ENCODE measurements around the gene SRXN1.

The SRXN1 gene

DNA sequence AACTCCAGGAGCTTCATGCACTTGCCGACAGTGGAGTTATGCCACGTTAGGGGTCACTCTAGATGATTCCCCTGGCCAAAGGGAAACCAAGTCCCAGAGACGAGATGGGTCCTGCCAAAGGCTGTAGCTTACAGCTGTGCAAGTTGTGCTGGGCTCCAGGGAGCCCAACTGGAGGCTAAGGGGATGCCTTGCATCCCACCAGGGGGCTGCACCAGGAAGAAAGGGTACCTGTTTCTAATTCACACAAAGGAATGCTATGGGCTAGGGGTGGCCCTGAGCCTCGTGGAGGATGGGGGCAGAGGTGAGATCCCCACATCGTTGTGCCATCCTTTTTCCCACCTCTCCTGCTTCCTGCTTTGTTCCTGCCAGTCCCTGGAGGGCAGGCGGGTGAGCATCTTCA lies 46.3 kb upstream of the SRXN1 start:
- Histone ChIP-seq H3K4me3 (ENCODE audit: low read length) (no peak overlapping the region), H4K20me1 (ENCODE audit: insufficient read depth, low read length) (no peaks in the 10 kb centered on the region), H3K27ac (ENCODE audit: low read length) (no peak overlapping the region), H3K9me3 (replicated peaks; ENCODE audit: insufficient read depth, low read length) (no peaks in the 10 kb centered on the region), H3K79me2 (ENCODE audit: low read length) (no peaks in the 10 kb centered on the region), H3K27me3 (replicated peaks; ENCODE audit: insufficient read depth, low read length) (peaks cover 44% of the 10 kb centered on the region), H3K9ac (ENCODE audit: low read length) (no peak overlapping the region), H3F3A (ENCODE audit: insufficient read depth, low read length) (no peaks in the 10 kb centered on the region), H3K4me1 (ENCODE audit: low read length) (no peaks in the 10 kb centered on the region), H3K9me2 (replicated peaks; ENCODE audit: insufficient read depth, low read length) (no peaks in the 10 kb centered on the region), H3K4me2 (ENCODE audit: low read depth, low read length) (no peak overlapping the region), H3K36me3 (replicated peaks; ENCODE audit: insufficient read depth, low read length) (no peaks in the 10 kb centered on the region), H2AFZ (ENCODE audit: low read length) (no peak overlapping the region)
- DNase-seq = no peak
- TF ChIP-seq EZH2phosphoT487 (IDR thresholded peaks at IDR 0.05; ENCODE audit: low read length) (no peak), EZH2 (optimal IDR thresholded peaks at IDR 0.05; ENCODE audit: low read depth, low read length) (no peak)
- TF ChIP-seq, protein P1, sequence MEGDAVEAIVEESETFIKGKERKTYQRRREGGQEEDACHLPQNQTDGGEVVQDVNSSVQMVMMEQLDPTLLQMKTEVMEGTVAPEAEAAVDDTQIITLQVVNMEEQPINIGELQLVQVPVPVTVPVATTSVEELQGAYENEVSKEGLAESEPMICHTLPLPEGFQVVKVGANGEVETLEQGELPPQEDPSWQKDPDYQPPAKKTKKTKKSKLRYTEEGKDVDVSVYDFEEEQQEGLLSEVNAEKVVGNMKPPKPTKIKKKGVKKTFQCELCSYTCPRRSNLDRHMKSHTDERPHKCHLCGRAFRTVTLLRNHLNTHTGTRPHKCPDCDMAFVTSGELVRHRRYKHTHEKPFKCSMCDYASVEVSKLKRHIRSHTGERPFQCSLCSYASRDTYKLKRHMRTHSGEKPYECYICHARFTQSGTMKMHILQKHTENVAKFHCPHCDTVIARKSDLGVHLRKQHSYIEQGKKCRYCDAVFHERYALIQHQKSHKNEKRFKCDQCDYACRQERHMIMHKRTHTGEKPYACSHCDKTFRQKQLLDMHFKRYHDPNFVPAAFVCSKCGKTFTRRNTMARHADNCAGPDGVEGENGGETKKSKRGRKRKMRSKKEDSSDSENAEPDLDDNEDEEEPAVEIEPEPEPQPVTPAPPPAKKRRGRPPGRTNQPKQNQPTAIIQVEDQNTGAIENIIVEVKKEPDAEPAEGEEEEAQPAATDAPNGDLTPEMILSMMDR (IDR thresholded peaks at IDR 0.05; ENCODE audit: low read length) = no peak

DNA sequence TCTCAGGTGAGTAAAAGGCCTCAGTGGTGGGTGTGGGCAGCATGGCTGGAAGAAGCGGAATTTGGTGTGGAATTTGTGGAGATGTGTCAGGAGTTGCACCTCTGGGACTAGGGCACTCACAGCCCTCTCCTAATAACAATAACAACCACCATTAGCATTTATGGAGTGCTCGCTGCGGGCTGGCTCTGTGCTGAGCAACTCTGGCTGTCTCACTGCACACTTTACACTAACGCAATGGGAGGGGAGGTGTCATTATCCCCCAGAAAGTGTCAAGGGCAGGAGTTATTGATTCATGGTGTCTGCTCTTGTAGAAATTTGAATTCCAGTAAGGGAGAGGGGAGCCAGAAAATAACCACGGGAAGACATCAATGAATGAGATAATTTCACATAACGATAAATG lies 45.3 kb upstream of the SRXN1 start:
- Histone ChIP-seq H3K27ac (ENCODE audit: low read length) (no peak overlapping the region), H3K9me3 (replicated peaks; ENCODE audit: insufficient read depth, low read length) (no peaks in the 10 kb centered on the region), H3K9ac (ENCODE audit: low read length) (no peak overlapping the region), H3K4me3 (ENCODE audit: low read length) (no peak overlapping the region), H4K20me1 (ENCODE audit: insufficient read depth, low read length) (no peaks in the 10 kb centered on the region), H3K27me3 (replicated peaks; ENCODE audit: insufficient read depth, low read length) (peaks cover 43% of the 10 kb centered on the region), H3K79me2 (ENCODE audit: low read length) (no peaks in the 10 kb centered on the region), H3K9me2 (replicated peaks; ENCODE audit: insufficient read depth, low read length) (no peaks in the 10 kb centered on the region), H3K36me3 (replicated peaks; ENCODE audit: insufficient read depth, low read length) (no peaks in the 10 kb centered on the region), H3F3A (ENCODE audit: insufficient read depth, low read length) (no peaks in the 10 kb centered on the region), H3K4me2 (ENCODE audit: low read depth, low read length) (no peak overlapping the region), H3K4me1 (ENCODE audit: low read length) (no peaks in the 10 kb centered on the region), H2AFZ (ENCODE audit: low read length) (no peak overlapping the region)
- no peak for DNase-seq
- TF ChIP-seq, protein P1 (IDR thresholded peaks at IDR 0.05; ENCODE audit: low read length) = no peak
- TF ChIP-seq EZH2phosphoT487 (IDR thresholded peaks at IDR 0.05; ENCODE audit: low read length) (no peak), EZH2 (optimal IDR thresholded peaks at IDR 0.05; ENCODE audit: low read depth, low read length) (no peak)

DNA sequence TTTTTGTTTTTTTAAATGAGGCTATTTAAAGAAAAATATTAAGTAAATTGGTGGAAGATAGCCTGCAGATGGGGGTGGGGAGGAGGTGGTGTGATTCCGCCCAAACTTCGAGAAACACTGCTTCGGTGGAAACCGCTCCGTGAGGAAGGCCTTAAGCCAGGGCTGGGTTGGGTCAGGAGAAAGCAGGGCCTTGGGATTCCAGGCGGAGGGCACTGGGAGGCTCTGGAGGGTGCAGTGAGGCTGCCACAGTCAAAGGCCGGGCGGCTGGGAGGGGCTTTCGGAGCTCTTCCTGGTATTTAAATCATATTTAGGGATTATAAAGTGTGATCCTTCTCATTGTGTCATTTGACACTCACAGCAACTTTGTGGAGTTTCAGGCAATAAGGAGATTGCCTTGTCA lies 44.8 kb upstream of the SRXN1 start:
- H2AFZ ChIP-seq (ENCODE audit: low read length) = no peak overlapping the region
- peaks cover 43% of the 10 kb centered on the region for H3K27me3 ChIP-seq (replicated peaks; ENCODE audit: insufficient read depth, low read length)
- no peak overlapping the region for H3K4me2 ChIP-seq (ENCODE audit: low read depth, low read length)
- H3K27ac ChIP-seq (ENCODE audit: low read length) = no peak overlapping the region
- H4K20me1 ChIP-seq (ENCODE audit: insufficient read depth, low read length) = no peaks in the 10 kb centered on the region
- H3K9me3 ChIP-seq (replicated peaks; ENCODE audit: insufficient read depth, low read length) = no peaks in the 10 kb centered on the region
- H3K9me2 ChIP-seq (replicated peaks; ENCODE audit: insufficient read depth, low read length) = no peaks in the 10 kb centered on the region
- H3K9ac ChIP-seq (ENCODE audit: low read length) = no peak overlapping the region
- no peak for TF ChIP-seq EZH2 (optimal IDR thresholded peaks at IDR 0.05; ENCODE audit: low read depth, low read length)
- TF ChIP-seq EZH2phosphoT487 (IDR thresholded peaks at IDR 0.05; ENCODE audit: low read length) = no peak
- TF ChIP-seq, protein P1 (IDR thresholded peaks at IDR 0.05; ENCODE audit: low read length) = no peak
- no peaks in the 10 kb centered on the region for H3K79me2 ChIP-seq (ENCODE audit: low read length)
- no peaks in the 10 kb centered on the region for H3K4me1 ChIP-seq (ENCODE audit: low read length)
- DNase-seq = no peak
- no peak overlapping the region for H3K4me3 ChIP-seq (ENCODE audit: low read length)
- H3K36me3 ChIP-seq (replicated peaks; ENCODE audit: insufficient read depth, low read length) = no peaks in the 10 kb centered on the region
- no peaks in the 10 kb centered on the region for H3F3A ChIP-seq (ENCODE audit: insufficient read depth, low read length)

Measured in MM.1S (cell line).